ENCODE measurements around the gene RIN3. TPM values are rescaled to one million over a fixed set of nuclear protein-coding genes. Genes with fewer than 3 reads are reported as not detected.
"Not testable (repeated sequence)": the region's sequence is repeated elsewhere in the genome, so short reads cannot be mapped to it uniquely, and the experiment has no call there.

Gene RIN3
- total RNA-seq, 1 donor from 2014 or later = 34.7 TPM

GRCh38 chr14:92635896-92636295, 122.3 kb downstream of the RIN3 start:
- Mint-ChIP-seq H3K4me1 (ENCODE audit: low read depth) (peaks cover 23% of the 10 kb centered on the region), H3K27me3 (ENCODE audit: insufficient read depth) (peaks cover 9% of the 10 kb centered on the region), H3K27ac (no peak overlapping the region), H3K4me3 (no peak overlapping the region), H3K9me3 (no peaks in the 10 kb centered on the region), H3K36me3 (ENCODE audit: low read depth) (no peaks in the 10 kb centered on the region)
- intact Hi-C loops (cut with micrococcal nuclease) = no loop called here
- DNase-seq (ENCODE audit: low spot score) = no peak

GRCh38 chr14:92637228-92637627, 123.6 kb downstream of the RIN3 start:
- Mint-ChIP-seq H3K4me1 (ENCODE audit: low read depth) (peaks cover 23% of the 10 kb centered on the region), H3K36me3 (ENCODE audit: low read depth) (no peaks in the 10 kb centered on the region), H3K27ac (no peak overlapping the region), H3K9me3 (no peaks in the 10 kb centered on the region), H3K4me3 (no peak overlapping the region), H3K27me3 (ENCODE audit: insufficient read depth) (peaks cover 7% of the 10 kb centered on the region)
- no peak for DNase-seq (ENCODE audit: low spot score)
- intact Hi-C loops (cut with micrococcal nuclease) = no loop called here

GRCh38 chr14:92637864-92638263, 124.3 kb downstream of the RIN3 start:
- Mint-ChIP-seq H3K9me3 (no peaks in the 10 kb centered on the region), H3K36me3 (ENCODE audit: low read depth) (no peaks in the 10 kb centered on the region), H3K4me1 (ENCODE audit: low read depth) (peaks cover 18% of the 10 kb centered on the region), H3K27me3 (ENCODE audit: insufficient read depth) (peaks cover 6% of the 10 kb centered on the region), H3K27ac (peak overlapping the region; percentile 21), H3K4me3 (no peak overlapping the region)
- DNase-seq (ENCODE audit: low spot score) = no peak
- intact Hi-C loops (cut with micrococcal nuclease) = no loop called here

- Mint-ChIP-seq H3K9me3 (no peaks in the 10 kb centered on the region), H3K4me1 (ENCODE audit: low read depth) (peaks cover 14% of the 10 kb centered on the region), H3K27ac (peak overlapping the region; percentile 21), H3K4me3 (no peak overlapping the region), H3K36me3 (ENCODE audit: low read depth) (no peaks in the 10 kb centered on the region), H3K27me3 (ENCODE audit: insufficient read depth) (peaks cover 5% of the 10 kb centered on the region)
- intact Hi-C loops (cut with micrococcal nuclease) = no loop called here
- DNase-seq (ENCODE audit: low spot score) = no peak
Observed at GRCh38 chr14:92638266-92638665, 124.7 kb downstream of the RIN3 start.

GRCh38 chr14:92638904-92639303, 125.3 kb downstream of the RIN3 start:
- intact Hi-C loops (cut with micrococcal nuclease) = no loop called here
- Mint-ChIP-seq H3K27me3 (ENCODE audit: insufficient read depth) (peaks cover 2% of the 10 kb centered on the region), H3K4me1 (ENCODE audit: low read depth) (peaks cover 10% of the 10 kb centered on the region), H3K4me3 (no peak overlapping the region), H3K36me3 (ENCODE audit: low read depth) (no peaks in the 10 kb centered on the region), H3K9me3 (no peaks in the 10 kb centered on the region), H3K27ac (no peak overlapping the region)
- DNase-seq (ENCODE audit: low spot score) = no peak

- H3K4me3 Mint-ChIP-seq; H3K27ac Mint-ChIP-seq; H3K4me1 Mint-ChIP-seq (ENCODE audit: low read depth); intact Hi-C loops (cut with micrococcal nuclease); H3K9me3 Mint-ChIP-seq; DNase-seq (ENCODE audit: low spot score); H3K27me3 Mint-ChIP-seq (ENCODE audit: insufficient read depth); H3K36me3 Mint-ChIP-seq (ENCODE audit: low read depth): not testable (repeated sequence)
Observed at GRCh38 chr14:92639472-92640117, 126.0 kb downstream of the RIN3 start.

- Mint-ChIP-seq H3K27me3 (ENCODE audit: insufficient read depth) (peaks cover 2% of the 10 kb centered on the region), H3K27ac (no peak overlapping the region), H3K9me3 (peaks cover 10% of the 10 kb centered on the region), H3K4me1 (ENCODE audit: low read depth) (peaks cover 22% of the 10 kb centered on the region), H3K36me3 (ENCODE audit: low read depth) (peaks cover 3% of the 10 kb centered on the region), H3K4me3 (no peak overlapping the region)
- DNase-seq (ENCODE audit: low spot score) = no peak
- intact Hi-C loops (cut with micrococcal nuclease) = no loop called here
Observed at GRCh38 chr14:92641306-92641705, 127.7 kb downstream of the RIN3 start.

- Mint-ChIP-seq H3K9me3 (peaks cover 10% of the 10 kb centered on the region), H3K4me1 (ENCODE audit: low read depth) (peaks cover 41% of the 10 kb centered on the region), H3K4me3 (no peak overlapping the region), H3K27me3 (ENCODE audit: insufficient read depth) (no peaks in the 10 kb centered on the region), H3K36me3 (ENCODE audit: low read depth) (peaks cover 7% of the 10 kb centered on the region), H3K27ac (no peak overlapping the region)
- DNase-seq (ENCODE audit: low spot score) = no peak
- intact Hi-C loops (cut with micrococcal nuclease) = no loop called here
Observed at GRCh38 chr14:92644171-92644969, 130.8 kb downstream of the RIN3 start.

- Mint-ChIP-seq H3K4me3 (no peak overlapping the region), H3K4me1 (ENCODE audit: low read depth) (peaks cover 48% of the 10 kb centered on the region), H3K9me3 (peaks cover 10% of the 10 kb centered on the region), H3K36me3 (ENCODE audit: low read depth) (peaks cover 7% of the 10 kb centered on the region), H3K27ac (no peak overlapping the region), H3K27me3 (ENCODE audit: insufficient read depth) (no peaks in the 10 kb centered on the region)
- no peak for DNase-seq (ENCODE audit: low spot score)
- intact Hi-C loops (cut with micrococcal nuclease) = no loop called here
Observed at GRCh38 chr14:92644970-92645515, 131.5 kb downstream of the RIN3 start.

GRCh38 chr14:92645841-92646478, 132.4 kb downstream of the RIN3 start:
- intact Hi-C loops (cut with micrococcal nuclease) = no loop called here
- DNase-seq (ENCODE audit: low spot score) = no peak
- H3K27ac Mint-ChIP-seq = peak overlapping the region; percentile 58
- peaks cover 7% of the 10 kb centered on the region for H3K36me3 Mint-ChIP-seq (ENCODE audit: low read depth)
- no peaks in the 10 kb centered on the region for H3K27me3 Mint-ChIP-seq (ENCODE audit: insufficient read depth)
- H3K9me3 Mint-ChIP-seq = peaks cover 10% of the 10 kb centered on the region
- peaks cover 57% of the 10 kb centered on the region for H3K4me1 Mint-ChIP-seq (ENCODE audit: low read depth)
- H3K4me3 Mint-ChIP-seq = peak overlapping the region; percentile 57

- peaks cover 7% of the 10 kb centered on the region for H3K36me3 Mint-ChIP-seq (ENCODE audit: low read depth)
- no peaks in the 10 kb centered on the region for H3K27me3 Mint-ChIP-seq (ENCODE audit: insufficient read depth)
- peak overlapping the region; percentile 57 for H3K4me3 Mint-ChIP-seq
- intact Hi-C loops (cut with micrococcal nuclease) = no loop called here
- DNase-seq (ENCODE audit: low spot score) = no peak
- peaks cover 10% of the 10 kb centered on the region for H3K9me3 Mint-ChIP-seq
- H3K4me1 Mint-ChIP-seq (ENCODE audit: low read depth) = peaks cover 60% of the 10 kb centered on the region
- peak overlapping the region; percentile 82 for H3K27ac Mint-ChIP-seq
Observed at GRCh38 chr14:92646952-92647796, 133.6 kb downstream of the RIN3 start.

GRCh38 chr14:92647797-92648279, 134.3 kb downstream of the RIN3 start:
- Mint-ChIP-seq H3K4me1 (ENCODE audit: low read depth) (peaks cover 60% of the 10 kb centered on the region), H3K9me3 (peaks cover 10% of the 10 kb centered on the region), H3K27me3 (ENCODE audit: insufficient read depth) (no peaks in the 10 kb centered on the region), H3K27ac (no peak overlapping the region), H3K4me3 (no peak overlapping the region), H3K36me3 (ENCODE audit: low read depth) (peaks cover 7% of the 10 kb centered on the region)
- DNase-seq (ENCODE audit: low spot score) = no peak
- intact Hi-C loops (cut with micrococcal nuclease) = no loop called here

All from activated T-helper 1 cell treated with anti-CD3 and anti-CD28 coated beads, Interleukin-12 subunit alpha, Interleukin-12 subunit beta, Interleukin-2, Interleukin-4 antibody, amounts not matched to agents 30 ng/mL and 10 ng/mL and 1 ng/mL, durations not matched to agents 14 hours and 24 hours and 36 hours (primary cell).